HG03159 (cell line): ENCODE data around the gene RNH1.

ENCODE experiments used
- ATAC-seq: cut with Tn5 transposase; IDR thresholded peaks from one replicate; pipeline ENCODE4 v1.9.1; 2021; ENCODE audit warnings: mild to moderate bottlenecking, moderate library complexity; ENCODE audit not compliant: unreplicated experiment

The RNH1 gene

GRCh38 chr11:499201-500076 lies 7.6 kb downstream of the RNH1 start:
- no peak for ATAC-seq

DNA sequence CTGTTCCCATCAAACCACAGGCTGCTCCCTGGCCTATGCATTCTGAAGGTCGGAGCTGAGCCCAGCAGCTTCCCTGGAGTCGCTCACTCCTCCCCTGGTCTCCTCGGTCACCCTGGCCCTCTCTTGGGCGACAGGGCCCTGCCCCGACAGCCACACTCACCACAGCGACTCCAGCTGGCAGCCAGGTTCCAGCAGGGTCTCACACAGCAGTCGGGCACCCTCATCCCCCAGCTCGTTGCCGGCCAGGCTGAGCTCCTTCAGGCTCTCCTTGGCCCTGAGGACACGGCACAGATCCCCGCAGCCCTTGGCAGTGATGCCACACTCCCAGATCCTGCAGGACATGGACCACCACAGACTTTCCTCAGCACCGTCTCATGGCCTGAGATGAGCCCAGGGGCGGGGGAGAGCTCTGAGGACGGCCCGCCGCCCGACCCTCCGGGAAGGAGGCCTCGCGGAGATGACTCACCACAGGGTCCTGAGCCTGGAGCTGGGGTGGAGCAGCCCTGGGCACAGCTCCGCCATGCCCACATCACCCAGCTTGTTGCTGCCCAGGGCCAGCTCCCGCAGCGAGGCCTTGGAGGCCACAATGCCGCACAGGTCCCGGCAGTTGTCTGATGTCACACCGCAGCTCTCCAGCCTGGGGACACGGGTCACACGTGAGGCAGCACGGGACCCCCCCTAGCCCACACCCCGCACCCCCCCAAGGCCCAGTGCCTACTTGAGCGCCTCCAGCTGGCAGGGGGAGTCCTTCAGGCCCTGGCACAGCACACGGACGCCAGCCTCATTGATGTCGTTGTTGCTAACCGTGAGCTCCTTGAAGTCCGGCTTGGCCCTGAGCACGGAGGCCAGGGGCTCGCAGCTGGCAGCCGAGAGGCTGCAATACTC lies 8.5 kb downstream of the RNH1 start:
- ATAC-seq: no peak

GRCh38 chr11:497565-498296 lies 9.3 kb downstream of the RNH1 start:
- ATAC-seq: no peak

GRCh38 chr11:496834-497564 lies 10.0 kb downstream of the RNH1 start:
- no peak for ATAC-seq

GRCh38 chr11:495537-495931 lies 11.5 kb downstream of the RNH1 start:
- ATAC-seq: no peak

DNA sequence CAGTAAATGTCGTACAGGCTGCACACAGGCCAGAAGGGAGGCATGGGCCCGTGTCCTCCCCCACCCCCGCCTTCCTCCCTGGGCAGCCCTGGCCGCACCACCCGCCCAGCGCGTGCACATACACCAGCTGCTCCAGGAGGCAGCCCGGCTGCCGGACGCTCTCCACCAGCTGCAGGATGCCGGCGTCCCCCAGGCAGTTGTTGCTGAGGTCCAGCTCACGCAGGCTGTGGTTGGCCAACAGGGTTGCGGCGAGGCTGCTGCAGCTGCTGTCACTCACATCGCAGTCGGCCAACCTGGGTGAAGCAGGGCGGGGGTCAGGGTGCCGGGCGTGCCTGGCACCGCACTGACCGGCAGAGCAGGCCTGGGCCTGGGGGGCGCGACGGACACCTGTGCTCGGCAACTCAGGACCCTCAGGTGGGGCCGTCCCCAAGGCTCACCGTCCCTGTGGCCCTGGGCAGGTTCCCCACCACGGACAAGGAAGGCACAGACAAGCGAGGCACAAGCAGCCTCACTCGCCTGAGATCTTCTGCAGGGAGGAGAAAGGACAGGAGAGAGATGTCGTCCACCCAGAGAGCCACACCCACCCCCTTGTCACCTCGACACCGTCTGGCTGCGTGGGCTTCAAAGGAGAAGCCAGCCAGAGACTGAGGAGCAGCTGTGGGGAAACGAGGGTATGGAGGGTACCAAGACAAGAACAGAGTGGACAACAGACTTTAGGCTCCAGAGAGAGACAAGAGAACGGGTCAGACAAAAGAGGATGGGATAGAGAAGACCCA lies 12.1 kb downstream of the RNH1 start:
- ATAC-seq: no peak

DNA sequence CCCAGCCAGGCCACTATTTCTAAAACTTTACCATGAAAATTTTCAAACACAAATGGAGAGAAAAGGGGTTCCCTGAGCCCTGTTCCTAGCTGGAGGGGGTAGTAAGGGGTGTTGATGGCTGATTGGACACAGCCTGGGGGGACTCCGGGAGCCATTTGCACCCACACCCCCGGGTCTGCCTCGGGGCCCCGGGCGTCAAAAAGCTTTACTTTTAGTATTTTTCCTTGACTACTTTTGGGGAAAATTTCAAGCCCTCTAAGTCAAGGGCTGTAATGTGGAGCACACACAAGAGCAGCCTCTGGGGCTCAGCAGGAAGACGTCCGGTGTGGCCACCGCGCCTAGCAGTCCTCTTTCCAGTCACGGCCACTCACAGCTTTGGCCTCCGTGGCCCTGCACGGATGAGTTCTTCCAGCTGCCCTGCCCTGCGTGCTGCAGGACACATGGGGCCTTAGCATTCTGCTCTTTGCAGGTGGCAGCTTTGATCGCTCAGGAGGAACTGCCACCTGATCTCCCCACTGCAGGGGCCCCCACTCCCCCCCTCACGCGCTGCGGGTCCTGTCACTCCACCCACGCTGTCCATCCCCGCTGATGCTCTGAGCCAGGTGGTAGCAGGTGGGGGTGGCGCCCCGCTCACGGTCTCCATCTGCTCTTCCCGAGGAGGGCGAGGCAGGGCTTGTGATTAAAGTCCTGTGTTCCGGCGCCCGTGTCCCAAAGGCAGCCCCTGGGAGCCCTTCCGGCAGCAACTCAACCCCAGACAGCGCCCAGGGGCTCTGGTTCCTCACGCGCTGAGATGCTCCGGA lies 14.4 kb downstream of the RNH1 start:
- no peak for ATAC-seq

DNA sequence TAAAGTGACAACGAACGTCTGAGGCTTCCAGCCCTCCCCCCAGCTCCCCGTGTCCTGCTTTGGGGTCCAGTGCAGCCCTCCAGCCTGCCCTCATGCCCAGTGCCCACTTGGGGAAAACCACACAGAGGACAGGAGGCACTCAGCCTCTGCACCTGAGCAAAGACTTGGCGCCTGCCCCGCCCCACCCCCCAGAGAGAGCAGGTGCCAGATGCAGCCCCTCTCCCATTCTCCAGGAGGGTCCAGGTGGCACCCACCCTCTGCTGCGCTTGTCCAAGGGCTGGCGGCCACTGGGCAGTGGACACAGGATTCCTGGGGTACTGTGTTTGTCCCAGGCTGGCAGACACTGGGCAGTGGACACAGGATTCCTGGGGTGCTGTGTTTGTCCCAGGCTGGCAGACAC lies 15.7 kb downstream of the RNH1 start:
- no peak for ATAC-seq

DNA sequence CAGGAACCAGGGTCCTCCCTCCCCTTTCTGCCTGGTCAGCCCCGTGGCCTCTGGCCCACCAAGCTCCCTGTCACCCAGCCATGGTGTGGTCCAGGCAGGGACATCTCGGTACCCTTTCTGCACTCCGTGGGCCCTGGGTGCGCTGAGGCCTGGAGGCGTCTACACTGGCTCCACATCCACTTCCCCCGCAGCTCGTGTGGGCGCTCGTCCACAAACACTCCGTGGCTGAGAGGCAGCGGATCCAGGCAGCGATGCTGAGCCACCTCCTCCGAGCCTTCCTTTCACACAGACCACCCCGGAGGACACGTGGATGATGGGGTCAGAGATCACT lies 16.1 kb downstream of the RNH1 start:
- no peak for ATAC-seq

DNA sequence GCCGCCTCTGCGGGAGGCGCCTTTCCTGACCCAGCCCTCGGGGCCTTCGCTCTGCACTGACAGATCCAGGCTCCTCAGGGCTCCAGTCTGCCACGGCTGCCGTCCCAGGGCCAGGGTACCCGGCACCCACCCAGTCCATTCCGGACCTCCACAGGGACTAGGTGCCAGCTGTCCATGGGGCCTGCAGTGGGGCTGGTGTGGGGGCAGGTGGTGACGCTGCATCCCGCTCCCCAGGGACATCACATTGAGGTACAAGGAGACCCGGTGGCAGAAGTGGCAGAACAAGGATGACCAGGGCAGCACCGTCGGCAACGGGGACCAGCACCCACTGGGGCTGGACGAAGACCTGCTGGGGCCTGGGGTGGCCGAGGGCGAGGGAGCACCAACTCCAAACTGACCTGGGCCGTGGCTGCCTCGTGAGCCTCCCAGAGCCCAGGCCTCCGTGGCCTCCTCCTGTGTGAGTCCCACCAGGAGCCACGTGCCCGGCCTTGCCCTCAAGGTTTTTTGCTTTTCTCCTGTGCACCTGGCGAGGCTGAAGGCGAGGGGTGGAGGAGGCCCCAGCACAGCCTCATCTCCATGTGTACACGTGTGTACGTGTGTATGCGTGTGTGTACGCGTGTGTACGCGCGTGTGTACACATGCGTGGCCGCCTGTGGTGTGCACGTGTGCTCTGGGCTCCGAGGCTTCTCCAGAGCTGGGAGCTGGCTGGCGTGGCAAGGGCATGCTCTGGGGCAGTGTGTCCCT lies 16.7 kb downstream of the RNH1 start:
- no peak for ATAC-seq

DNA sequence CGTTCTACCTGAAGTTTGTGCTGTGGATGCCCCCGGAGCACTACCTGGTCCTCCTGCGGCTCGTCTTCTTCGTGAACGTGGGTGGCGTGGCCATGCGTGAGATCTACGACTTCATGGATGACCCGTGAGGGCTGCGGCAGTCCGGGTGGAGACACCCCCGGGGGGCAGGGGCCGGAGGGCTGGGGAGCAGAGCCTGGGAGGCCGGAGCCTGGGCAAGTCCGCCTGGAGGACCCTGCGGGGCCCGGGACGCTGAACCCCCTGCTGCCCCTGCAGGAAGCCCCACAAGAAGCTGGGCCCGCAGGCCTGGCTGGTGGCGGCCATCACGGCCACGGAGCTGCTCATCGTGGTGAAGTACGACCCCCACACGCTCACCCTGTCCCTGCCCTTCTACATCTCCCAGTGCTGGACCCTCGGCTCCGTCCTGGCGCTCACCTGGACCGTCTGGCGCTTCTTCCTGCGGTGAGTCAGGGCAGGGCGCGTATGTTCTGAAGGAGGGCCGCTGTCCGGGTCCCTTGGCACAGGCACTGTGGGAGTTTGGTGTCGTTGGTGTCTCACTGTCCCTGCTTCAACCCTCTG lies 17.3 kb downstream of the RNH1 start:
- no peak for ATAC-seq

DNA sequence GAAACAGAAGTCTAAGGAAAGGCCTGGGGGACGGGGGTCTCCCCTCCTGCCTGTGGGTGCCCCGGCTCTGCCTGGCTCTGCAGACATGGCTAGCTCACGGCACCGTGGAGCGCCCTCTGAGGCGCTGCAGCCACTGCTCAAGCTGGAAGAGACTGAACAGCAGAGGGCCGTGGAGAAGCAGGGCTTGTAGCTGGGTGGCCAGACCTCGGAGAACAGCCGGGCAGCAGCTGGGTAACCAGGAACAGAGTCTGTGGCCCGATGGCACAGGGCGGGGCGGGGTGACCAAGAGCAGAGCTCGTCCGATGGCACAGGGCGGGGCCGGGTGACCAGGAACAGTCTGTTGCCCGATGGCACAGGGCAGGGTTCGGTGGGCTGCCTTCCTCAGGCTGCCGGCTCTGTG lies 18.1 kb downstream of the RNH1 start:
- ATAC-seq: no peak

- ATAC-seq: no peak
Measured at GRCh38 chr11:488579-488978, 18.5 kb downstream of the RNH1 start.

- ATAC-seq: no peak
Measured at GRCh38 chr11:488062-488461, 19.0 kb downstream of the RNH1 start.

- ATAC-seq: no peak
Measured at GRCh38 chr11:487571-488021, 19.4 kb downstream of the RNH1 start.

DNA sequence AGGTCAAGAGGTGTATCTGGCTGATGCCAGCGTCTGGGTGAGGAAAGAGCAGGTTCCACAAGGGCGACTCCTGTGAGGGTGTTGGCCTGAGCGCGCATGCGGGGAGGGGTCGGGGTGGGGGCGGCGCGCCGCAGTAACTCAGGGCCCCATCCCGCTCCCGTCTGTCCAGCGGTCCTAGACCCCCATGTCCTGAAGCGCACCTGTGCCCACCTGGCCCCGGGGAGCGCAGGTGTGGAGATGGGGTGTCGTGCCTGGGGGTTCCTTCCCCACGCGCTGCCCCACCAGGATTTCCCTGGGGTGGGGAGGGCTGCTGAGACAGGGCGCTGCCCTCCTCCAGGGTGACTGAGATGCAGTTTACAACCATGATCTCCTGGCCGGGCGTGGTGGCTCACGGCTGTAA lies 20.9 kb downstream of the RNH1 start:
- ATAC-seq: no peak

DNA sequence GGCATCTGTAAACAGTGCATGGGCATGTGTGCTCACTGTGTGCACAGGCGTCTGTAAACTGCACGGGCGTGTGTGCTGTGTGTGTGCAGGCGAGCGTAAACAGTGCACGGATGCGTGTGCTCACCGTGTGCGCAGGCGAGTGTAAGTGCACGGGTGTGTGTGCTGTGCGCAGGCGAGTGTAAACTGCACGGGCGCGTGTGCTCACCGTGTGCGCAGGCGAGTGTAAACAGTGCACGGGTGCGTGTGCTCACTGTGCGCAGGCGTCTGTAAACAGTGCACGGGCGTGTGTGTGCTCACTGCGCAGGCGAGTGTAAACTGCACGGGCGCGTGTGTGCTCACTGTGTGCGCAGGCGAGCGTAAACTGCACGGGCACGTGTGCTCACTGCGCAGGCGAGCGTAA lies 22.4 kb downstream of the RNH1 start:
- ATAC-seq: no peak

- ATAC-seq: no peak
Measured at GRCh38 chr11:479311-479710, 27.7 kb downstream of the RNH1 start.
